Activated naive CD4-positive, alpha-beta T cell treated with anti-CD3 and anti-CD28 coated beads, Interleukin-2, amount 50 U/mL, for 16 hours (primary cell): ENCODE data around the gene CASP1.
"Not testable (repeated sequence)": the region's sequence is repeated elsewhere in the genome, so short reads cannot be mapped to it uniquely, and the experiment has no call there.

Experiments
- DNase-seq: peaks from one replicate; pipeline ENCODE4 v3.0.0-alpha.2; 2020

The CASP1 gene

GRCh38 chr11:105045676-105046296 is 10.8 kb upstream of the CASP1 start:
- DNase-seq: no peak

GRCh38 chr11:105044557-105045524 is 9.9 kb upstream of the CASP1 start, which contains the start of gene CARD16:
Gene CARD16, minus strand, starts transcription at chr11:105045335. Its CDS starts 38 bp downstream, at chr11:105045297.
- DNase-seq: peak; percentile 16

DNA sequence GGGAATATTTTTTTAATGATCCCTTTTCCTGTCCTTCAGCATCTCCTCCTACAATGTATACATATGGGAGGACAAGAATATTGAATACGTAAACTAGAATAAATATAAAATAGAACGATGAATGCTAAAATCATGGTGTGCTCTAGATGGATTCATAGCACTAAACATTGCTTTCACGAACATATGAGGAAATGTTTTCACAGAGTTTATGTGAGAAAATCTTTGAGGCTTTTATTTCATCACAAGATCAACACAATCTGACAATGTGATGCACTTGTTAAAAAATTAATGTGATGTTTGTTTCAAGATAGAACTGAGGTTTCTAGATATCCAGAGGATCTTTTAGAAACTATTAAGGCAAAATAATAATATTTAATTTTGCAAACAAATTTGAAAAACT is 7.2 kb upstream of the CASP1 start:
- DNase-seq: no peak

DNA sequence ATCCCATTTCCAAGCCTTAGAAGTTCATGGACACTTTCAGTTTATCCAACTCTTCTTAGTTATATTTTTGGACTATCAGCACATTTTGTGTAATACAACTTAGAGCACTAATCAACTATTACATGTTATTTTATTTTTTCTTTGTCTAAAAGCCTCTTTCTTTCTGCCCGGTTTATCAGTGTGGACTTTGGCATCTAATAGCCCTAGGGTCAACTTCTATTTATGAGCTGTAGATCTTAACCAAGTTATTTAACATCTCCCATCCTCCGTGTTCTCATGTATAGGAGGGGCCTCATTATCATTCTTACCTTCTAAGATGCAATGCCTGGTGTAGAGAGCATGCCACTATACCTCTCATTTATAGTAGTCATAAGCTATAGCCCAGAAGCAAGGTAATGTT is 5.8 kb upstream of the CASP1 start:
- no peak for DNase-seq

DNA sequence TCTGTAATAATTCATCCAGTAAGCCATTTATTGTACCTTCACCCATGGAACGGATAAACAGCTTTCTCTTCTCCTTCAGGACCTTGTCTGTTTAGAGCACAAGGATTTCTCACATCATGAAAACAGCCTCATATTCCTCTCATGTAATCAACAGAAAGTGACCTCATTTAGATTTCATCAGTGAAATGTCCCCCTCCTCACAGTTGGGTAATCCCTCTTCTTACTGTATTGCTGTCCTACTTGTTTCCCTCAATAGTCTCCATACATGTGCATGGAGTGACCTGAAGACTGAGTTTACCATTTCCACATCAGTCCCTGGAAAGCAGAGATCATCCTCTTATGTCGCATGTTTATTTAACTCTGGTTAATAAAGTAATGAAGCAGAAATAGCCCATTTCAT is 556 bp downstream of the CASP1 start:
- DNase-seq: not testable (repeated sequence)

GRCh38 chr11:105033781-105034180 is 1.2 kb downstream of the CASP1 start:
- no peak for DNase-seq

DNA sequence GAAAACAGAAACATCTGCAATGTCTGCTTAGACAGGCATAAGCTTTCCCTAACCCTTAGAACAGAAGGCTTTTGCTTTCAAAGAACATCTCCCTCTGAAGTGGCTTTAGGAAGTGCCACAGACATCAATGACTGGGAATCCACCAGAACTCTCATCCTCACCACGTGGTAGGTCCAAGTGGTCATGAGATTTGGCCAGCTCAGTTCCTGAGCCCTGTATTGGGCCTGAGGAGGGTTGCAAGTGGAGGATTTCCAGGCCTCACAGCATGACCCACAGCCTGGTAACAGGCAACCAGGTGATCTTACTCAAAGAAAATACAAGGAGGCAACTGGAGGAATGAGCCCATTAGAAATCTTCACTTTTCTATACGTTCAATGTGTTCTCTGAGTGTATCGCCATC is 1.6 kb downstream of the CASP1 start:
- no peak for DNase-seq

DNA sequence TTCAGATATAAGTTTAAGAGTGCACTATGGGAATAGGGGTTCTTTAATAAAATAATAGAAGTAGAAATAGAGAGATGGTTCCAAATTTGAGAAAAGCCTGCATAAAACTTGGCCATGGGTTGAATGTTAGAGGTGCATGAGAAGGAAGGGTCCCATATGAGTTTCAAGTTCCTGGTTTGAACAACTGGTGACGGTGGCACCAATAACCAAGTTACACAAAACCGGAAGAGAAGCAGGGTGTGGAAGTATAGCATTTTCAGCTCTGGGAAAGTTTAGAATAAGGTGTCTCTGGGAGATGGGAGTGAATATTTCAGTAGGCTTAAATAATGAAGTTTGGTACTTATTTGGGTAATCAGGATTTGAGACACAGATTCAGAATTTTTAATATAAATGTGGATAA is 2.4 kb downstream of the CASP1 start:
- no peak for DNase-seq

DNA sequence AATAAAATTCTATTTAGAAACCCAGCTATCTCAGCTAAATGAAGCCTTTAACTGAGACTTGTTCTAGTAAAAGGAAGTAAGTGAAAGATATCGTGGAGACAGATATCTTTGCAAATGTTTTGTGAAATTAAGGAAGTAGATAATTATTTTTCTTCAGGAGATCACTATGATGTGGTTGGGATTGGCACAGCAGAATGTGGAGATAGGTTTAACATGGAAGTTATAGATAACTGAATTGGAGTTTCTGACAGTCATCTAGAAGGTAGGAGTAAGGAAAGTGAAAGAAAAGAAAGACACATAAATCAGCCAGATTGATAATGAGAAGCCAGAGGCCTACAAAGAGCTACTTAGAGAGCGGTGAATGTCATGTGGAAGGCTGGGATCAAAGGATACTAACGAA is 7.3 kb downstream of the CASP1 start:
- no peak for DNase-seq

DNA sequence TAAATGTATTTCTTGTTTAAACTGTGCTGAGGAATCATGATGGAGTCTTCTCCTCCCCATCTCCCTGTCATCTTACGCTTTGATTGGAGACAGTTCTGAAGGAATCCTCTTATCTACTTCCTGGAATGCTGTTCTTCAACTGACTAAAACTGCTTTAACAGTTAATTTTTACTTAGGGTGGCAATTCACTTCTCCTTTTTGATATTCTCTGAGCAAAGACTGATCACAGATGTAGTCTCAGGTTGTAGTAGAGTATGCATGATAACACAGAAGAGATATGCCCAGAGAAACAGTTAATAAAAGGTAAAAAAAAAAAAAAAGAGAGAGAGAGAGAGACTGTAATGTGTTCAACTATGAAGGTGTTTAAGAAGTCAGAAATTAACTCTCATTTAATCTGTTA is 10.6 kb downstream of the CASP1 start:
- DNase-seq: no peak

DNA sequence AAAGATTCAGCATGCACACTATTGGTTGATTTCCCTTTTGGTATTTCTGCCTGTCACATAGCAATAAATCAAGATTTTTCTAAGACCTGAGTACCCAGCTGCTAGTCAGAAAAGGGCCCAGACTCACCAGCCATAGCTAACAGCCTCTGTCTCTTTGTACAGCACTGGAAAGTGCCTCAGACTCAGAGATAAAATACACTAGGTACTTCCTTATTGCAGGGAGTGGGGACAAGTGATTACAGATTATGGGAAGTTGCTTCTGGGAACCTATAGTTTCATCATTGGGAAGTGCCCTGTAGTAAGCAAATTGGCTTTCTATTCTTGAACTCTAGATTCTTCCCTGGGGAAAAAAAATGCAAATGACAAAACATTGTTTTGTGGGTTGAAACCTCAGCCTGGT is 11.9 kb downstream of the CASP1 start, which contains the start of gene CASP5:
CASP5 (minus strand) TSS at position 166 of the 400 bp plus-strand sequence; CDS start at position 134, 32 bp downstream.
- DNase-seq: no peak

DNA sequence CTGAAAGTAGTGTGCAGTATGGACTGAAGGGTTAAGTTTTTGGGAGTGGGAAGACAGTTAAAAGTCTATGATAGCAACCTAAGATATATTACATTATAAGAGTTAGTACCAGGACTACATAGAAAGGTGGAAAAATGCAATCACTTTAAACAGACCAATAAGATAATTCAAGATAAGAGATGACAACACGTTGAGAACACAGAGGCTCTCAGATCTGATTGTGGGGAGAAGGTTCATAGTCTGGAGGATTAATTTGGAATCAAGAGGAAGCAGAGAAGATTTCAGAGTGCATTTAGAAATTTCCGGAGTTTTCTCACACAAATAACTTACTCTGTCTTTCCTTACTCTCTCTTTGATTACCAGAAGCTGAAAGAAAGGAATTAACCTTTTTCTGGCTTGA is 12.4 kb downstream of the CASP1 start:
- no peak for DNase-seq

- DNase-seq: no peak
Observed at GRCh38 chr11:105007463-105007862, 27.5 kb downstream of the CASP1 start.

DNA sequence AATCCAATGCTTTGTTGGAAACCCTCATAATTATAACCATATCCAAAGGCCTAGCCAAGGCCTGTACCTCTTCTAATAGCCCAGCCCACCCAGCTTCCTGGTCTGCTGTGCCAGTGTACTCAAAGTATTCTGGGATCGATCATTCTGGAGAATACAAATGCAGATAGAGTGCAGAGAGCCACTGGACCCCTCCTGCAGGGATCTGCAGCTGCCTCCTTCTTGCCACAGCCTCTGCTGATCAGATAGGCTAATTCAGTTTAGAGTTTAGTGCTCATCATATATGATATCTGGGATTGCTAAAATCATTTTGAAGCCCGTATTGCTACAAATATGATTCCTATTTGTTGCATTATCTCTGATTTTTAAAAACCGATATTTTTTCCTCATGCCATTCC is 29.5 kb downstream of the CASP1 start:
- no peak for DNase-seq

DNA sequence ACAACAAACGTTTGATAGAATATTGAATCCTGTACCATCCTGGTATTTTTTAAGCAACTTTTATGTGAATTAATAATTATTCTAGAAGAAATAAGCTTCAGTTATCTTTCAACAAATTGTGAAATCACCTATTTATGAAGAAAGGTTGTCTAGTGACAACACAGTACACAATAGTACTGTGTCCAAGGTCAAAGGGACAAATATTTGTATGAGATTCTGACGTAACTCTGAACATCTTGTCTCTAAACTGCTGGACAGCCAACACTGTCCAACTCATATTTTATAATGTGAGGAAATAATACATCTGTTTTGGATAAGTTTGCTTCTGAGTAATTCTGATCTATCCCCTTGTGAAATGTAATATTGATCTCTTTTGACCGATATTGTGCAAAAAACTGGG is 30.9 kb downstream of the CASP1 start:
- DNase-seq: no peak

GRCh38 chr11:105003151-105003550 is 31.8 kb downstream of the CASP1 start:
- no peak for DNase-seq

- peak; percentile 44 for DNase-seq
Observed at GRCh38 chr11:105000797-105001196, 34.1 kb downstream of the CASP1 start.

DNA sequence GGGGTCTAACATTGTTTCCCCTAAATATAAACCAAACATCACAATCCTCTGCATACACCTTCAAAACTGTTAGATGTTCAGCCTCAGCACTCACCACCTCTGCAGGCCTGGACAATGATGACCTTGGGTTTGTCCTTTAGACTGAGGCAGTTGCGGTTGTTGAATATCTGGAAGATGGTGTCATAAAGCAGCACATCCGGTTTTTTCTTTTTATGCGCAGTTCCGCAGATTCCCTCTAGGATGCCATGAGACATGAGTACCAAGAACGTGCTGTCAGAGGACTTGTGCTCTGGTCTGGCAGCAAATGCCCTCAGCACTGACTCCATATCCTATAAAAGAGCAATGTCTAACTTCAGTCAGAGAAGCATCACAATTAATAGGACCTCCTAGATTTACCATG is 34.8 kb downstream of the CASP1 start:
- no peak for DNase-seq

- DNase-seq: no peak
Observed at GRCh38 chr11:104999721-105000120, 35.2 kb downstream of the CASP1 start.

GRCh38 chr11:104997288-104997687 is 37.7 kb downstream of the CASP1 start:
- no peak for DNase-seq

- no peak for DNase-seq
Observed at GRCh38 chr11:104995001-104995408, 39.9 kb downstream of the CASP1 start.

DNA sequence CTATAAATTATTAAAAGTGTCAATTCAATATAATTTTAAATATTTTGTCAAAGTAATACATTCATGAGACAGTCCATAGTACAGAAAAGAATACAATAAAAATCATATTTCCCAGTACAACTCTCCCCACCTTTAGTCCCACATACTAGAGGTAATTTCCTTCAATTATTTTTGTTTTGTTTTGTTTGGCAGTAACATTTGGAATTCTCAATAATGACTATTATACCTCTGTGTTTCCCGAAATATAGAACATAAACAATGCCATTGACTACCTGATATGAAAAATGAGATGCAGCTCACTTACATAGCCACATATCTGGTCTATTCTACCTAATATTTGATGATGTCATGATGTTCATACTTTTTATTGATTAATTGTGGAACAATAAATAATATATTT is 42.2 kb downstream of the CASP1 start:
- DNase-seq: no peak

- no peak for DNase-seq
Observed at GRCh38 chr11:104991994-104992393, 43.0 kb downstream of the CASP1 start.

- no peak for DNase-seq
Observed at GRCh38 chr11:104984808-104985207, 50.1 kb downstream of the CASP1 start.
